ENCODE measurements around the gene UGT1A10.

DNA sequence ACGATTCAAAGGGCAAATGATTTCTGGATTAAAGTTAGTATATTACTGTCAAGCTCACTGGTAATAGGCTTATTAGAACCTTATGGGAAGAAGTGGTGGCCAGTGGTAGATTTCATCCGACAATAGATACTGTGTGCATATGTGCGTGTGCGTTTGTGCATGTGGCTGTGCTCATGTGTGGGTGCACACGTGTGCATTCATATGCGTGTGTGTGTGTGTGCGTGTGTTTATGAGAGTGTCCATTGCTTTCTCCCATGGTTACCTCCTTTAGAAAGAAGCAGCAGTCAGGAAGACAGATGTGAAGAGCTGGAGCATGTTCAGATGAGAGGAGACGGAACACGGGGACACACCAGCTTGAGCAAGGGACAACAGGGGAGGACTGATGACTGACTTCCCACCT lies 133.0 kb downstream of the UGT1A10 start:
- TF ChIP-seq TAF1 (IDR thresholded peaks at IDR 0.05; ENCODE audit: low read depth, low read length), result no peak
- TF ChIP-seq POLR2A (IDR thresholded peaks at IDR 0.05; ENCODE audit: low read depth, low read length), result no peak
- TF ChIP-seq POLR2AphosphoS5 (IDR thresholded peaks at IDR 0.05; ENCODE audit: low read depth, low read length), result no peak
- no peak for TF ChIP-seq PAX5 (IDR thresholded peaks at IDR 0.05; ENCODE audit: insufficient read depth, low read length, severe bottlenecking)
